ENCODE results near the gene LRRC8C. TPM values are rescaled to one million over a fixed set of nuclear protein-coding genes. Genes with fewer than 3 reads are reported as not detected.

LRRC8C gene
- total RNA-seq, 2 donors from 2014 or later = 2.0 to 12.4 TPM

DNA sequence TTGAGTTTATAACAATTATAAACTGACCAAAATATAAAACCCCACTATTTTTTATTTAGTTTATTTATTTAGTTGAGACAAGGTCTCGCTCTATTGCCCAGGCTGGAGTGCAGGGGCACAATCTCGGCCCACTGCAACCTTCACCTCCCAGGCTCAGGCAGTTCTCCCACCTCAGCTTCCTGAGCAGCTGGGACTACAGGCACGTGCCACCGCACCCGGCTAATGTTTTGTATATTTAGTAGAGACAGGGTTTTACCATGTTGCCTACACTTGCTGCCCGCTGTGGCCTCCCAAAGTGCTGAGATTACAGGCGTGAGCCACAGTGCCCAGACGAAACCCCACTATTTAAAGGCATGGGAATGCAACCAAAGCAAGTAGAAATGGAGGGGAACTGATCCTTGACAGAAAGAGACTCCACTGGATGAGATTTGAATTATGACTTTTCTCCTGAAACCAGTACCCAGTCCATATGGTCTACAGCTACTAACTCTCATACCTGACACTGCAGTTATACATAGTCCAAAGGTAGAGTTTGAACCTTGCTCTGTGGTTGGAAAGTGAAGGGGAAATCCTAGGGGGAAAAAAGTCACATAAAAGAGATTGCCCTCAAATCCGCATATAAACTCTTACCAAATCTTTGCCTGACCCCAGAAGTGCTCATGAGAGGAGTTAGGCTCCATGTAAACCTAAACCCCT, 11.3 kb downstream of the LRRC8C start:
- TF ChIP-seq POLR2AphosphoS5 (IDR thresholded peaks at IDR 0.05) (no peak), CTCF (IDR thresholded peaks at IDR 0.05) (no peak), POLR2A (IDR thresholded peaks at IDR 0.05) (no peak)
- Histone ChIP-seq H3K27me3 (replicated peaks; ENCODE audit: insufficient read depth) (no peaks in the 10 kb centered on the region), H3K4me3 (no peak overlapping the region), H3K9me3 (no peaks in the 10 kb centered on the region), H3K27ac (no peak overlapping the region), H3K4me1 (replicated peaks) (no peaks in the 10 kb centered on the region), H3K36me3 (no peaks in the 10 kb centered on the region)
- intact Hi-C loops (cut with DNase I) = no loop called here
- no peak for DNase-seq (ENCODE audit: low spot score)
- 90% methylated on average over 9 of the region's 9 CpGs for WGBS

GRCh38 chr1:89646259-89646658, 13.3 kb downstream of the LRRC8C start:
- H3K27me3 ChIP-seq (replicated peaks; ENCODE audit: insufficient read depth) = no peaks in the 10 kb centered on the region
- H3K9me3 ChIP-seq = no peaks in the 10 kb centered on the region
- 93% methylated on average over 1 of the region's 1 CpG for WGBS
- no peak overlapping the region for H3K4me3 ChIP-seq
- TF ChIP-seq POLR2A (IDR thresholded peaks at IDR 0.05) (no peak), CTCF (IDR thresholded peaks at IDR 0.05) (no peak), POLR2AphosphoS5 (IDR thresholded peaks at IDR 0.05) (no peak)
- no peaks in the 10 kb centered on the region for H3K36me3 ChIP-seq
- DNase-seq (ENCODE audit: low spot score) = no peak
- intact Hi-C loops (cut with DNase I) = no loop called here
- H3K4me1 ChIP-seq (replicated peaks) = no peaks in the 10 kb centered on the region
- H3K27ac ChIP-seq = no peak overlapping the region

DNA sequence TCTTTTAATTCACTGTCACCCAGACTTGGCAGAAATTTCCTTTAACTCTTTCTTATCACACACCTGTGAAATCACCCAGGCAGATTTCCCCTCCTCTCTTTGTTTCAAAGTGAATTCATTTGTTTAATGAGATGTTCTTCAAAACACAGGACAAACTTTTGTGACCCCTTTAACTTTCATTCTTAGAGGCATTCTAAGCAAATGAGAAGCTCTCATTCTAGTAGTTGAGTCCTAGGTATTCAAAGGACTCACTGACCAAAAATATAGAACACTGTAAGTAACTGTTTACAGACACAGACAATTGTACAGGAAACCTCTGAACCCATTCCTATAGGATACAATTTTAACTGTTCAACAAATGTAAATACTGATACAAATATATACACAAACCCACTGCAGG, 16.9 kb downstream of the LRRC8C start:
- intact Hi-C loops (cut with DNase I) = no loop called here
- no peaks in the 10 kb centered on the region for H3K36me3 ChIP-seq
- H3K27me3 ChIP-seq (replicated peaks; ENCODE audit: insufficient read depth) = no peaks in the 10 kb centered on the region
- TF ChIP-seq POLR2A (IDR thresholded peaks at IDR 0.05) (no peak), POLR2AphosphoS5 (IDR thresholded peaks at IDR 0.05) (no peak), CTCF (IDR thresholded peaks at IDR 0.05) (no peak)
- H3K9me3 ChIP-seq = no peaks in the 10 kb centered on the region
- no peaks in the 10 kb centered on the region for H3K4me1 ChIP-seq (replicated peaks)
- no peak overlapping the region for H3K4me3 ChIP-seq
- DNase-seq (ENCODE audit: low spot score) = no peak
- no peak overlapping the region for H3K27ac ChIP-seq

- intact Hi-C loops (cut with DNase I) = no loop called here
- WGBS = 70% methylated on average over 2 of the region's 2 CpGs
- Histone ChIP-seq H3K4me1 (replicated peaks) (no peaks in the 10 kb centered on the region), H3K27ac (no peak overlapping the region), H3K9me3 (no peaks in the 10 kb centered on the region), H3K4me3 (no peak overlapping the region), H3K36me3 (no peaks in the 10 kb centered on the region), H3K27me3 (replicated peaks; ENCODE audit: insufficient read depth) (no peaks in the 10 kb centered on the region)
- TF ChIP-seq POLR2AphosphoS5 (IDR thresholded peaks at IDR 0.05) = no peak
- DNase-seq (ENCODE audit: low spot score) = no peak
Observed at GRCh38 chr1:89652373-89652772, 19.5 kb downstream of the LRRC8C start.

- TF ChIP-seq POLR2A (IDR thresholded peaks at IDR 0.05) = no peak
- TF ChIP-seq POLR2AphosphoS5 (IDR thresholded peaks at IDR 0.05) = no peak
- TF ChIP-seq CTCF (IDR thresholded peaks at IDR 0.05) = no peak
- H3K4me3 ChIP-seq = no peak overlapping the region
- intact Hi-C loops (cut with DNase I) = no loop called here
- H3K27ac ChIP-seq = no peak overlapping the region
- no peaks in the 10 kb centered on the region for H3K27me3 ChIP-seq (replicated peaks; ENCODE audit: insufficient read depth)
- WGBS = 43% methylated on average over 3 of the region's 3 CpGs
- DNase-seq (ENCODE audit: low spot score) = no peak
- no peaks in the 10 kb centered on the region for H3K9me3 ChIP-seq
- H3K36me3 ChIP-seq = no peaks in the 10 kb centered on the region
- H3K4me1 ChIP-seq (replicated peaks) = no peaks in the 10 kb centered on the region
Observed at GRCh38 chr1:89657886-89658285, 25.0 kb downstream of the LRRC8C start.
